Upper lobe of left lung (tissue), 6 donors: Measurements from ENCODE around the gene ACBD6. TPM values are rescaled to one million over a fixed set of nuclear protein-coding genes. Genes with fewer than 3 reads are reported as not detected.

Experiments
- ATAC-seq, 2 donors: fragments of 200-7000 bp; cut with Tn5 transposase; one replicate each; pipeline ENCODE4 v1.9.1; 2022; ENCODE audit warnings: mild to moderate bottlenecking in 2 of 2, moderate library complexity in 2 of 2; ENCODE audit not compliant: low FRiP score in 2 of 2
- DNase-seq, 2 donors: peaks; one replicate each; pipeline ENCODE4 v3.0.0-alpha.2; 2019 to 2020
- H3K27ac ChIP-seq, 4 donors: fragments of 200-600 bp; sonication (generic); one replicate each; pipeline ENCODE4 v1.5.1; 2016 to 2019
- H3K27me3 ChIP-seq, 4 donors: fragments of 200-600 bp; sonication (generic); one replicate each; pipeline ENCODE4 v1.5.1; 2017 to 2019
- H3K36me3 ChIP-seq, 4 donors: fragments of 200-600 bp; sonication (generic); one replicate each; pipeline ENCODE4 v1.5.1; 2016 to 2019
- H3K4me1 ChIP-seq, 4 donors: fragments of 200-600 bp; sonication (generic); one replicate each; pipeline ENCODE4 v1.5.1; 2018 to 2019
- H3K4me3 ChIP-seq, 4 donors: fragments of 200-600 bp; sonication (generic); one replicate each; pipeline ENCODE4 v1.5.1; 2017 to 2019; ENCODE audit warnings: mild to moderate bottlenecking in 2 of 4, moderate library complexity in 1 of 4
- H3K9me3 ChIP-seq, 4 donors: fragments of 200-600 bp; sonication (generic); one replicate each; pipeline ENCODE4 v1.5.1; 2018 to 2019
- EP300 ChIP-seq, 4 donors: sonication (generic); formaldehyde crosslinking; IDR thresholded peaks; one replicate each; pipeline ENCODE4 v1.5.1; 2017; ENCODE audit warnings: antibody characterized with exemption in 4 of 4, control low read depth in 2 of 4
- POLR2A ChIP-seq, 4 donors: fragments of 450-650 bp; IDR thresholded peaks; one replicate each; pipeline ENCODE4 v1.5.1; 2016 to 2017; ENCODE audit warnings: antibody characterized with exemption in 4 of 4, mild to moderate bottlenecking in 2 of 4
- POLR2AphosphoS5 ChIP-seq, 2 donors: sonication (generic); formaldehyde crosslinking; IDR thresholded peaks; one replicate each; pipeline ENCODE4 v1.5.1; 2017; ENCODE audit warnings: antibody characterized with exemption in 2 of 2
- WGBS, 2 donors: methylation state at CpG; one replicate each; pipeline ENCODE4 v1.1.5; 2017 to 2018; 5-methylcytosine and 5-hydroxymethylcytosine counted together
- total RNA-seq, 6 donors: library from RNA; depleted of rRNA in 4 of 6; stranded (reverse); fragments of >200 nt in 4 of 6; gene quantifications; one replicate each; pipeline versions ENCODE4 v1.1.0 to v1.2.1, GENCODE V29; 2016 to 2021
- TF ChIP-seq, protein P1 (sequence below), 6 experiments: fragments of 450-650 bp in 4 of 6; fragments of 200-600 bp in 2 of 6; sonication (generic) in 2 of 6; IDR thresholded peaks; one replicate each; pipeline ENCODE4 v1.5.1; 2016 to 2019; ENCODE audit warnings: antibody characterized with exemption in 6 of 6
- donor health status: DM: no; HTN: no; CAD: no; lungs with moderate emphysema.
- donor health status: DM: no; HTN: yes; CAD: no; lungs with severe emphysema.

Gene ACBD6
- total RNA-seq, 6 donors from 2014 or later = 24.9 to 72.3 (median 51.5) TPM

DNA sequence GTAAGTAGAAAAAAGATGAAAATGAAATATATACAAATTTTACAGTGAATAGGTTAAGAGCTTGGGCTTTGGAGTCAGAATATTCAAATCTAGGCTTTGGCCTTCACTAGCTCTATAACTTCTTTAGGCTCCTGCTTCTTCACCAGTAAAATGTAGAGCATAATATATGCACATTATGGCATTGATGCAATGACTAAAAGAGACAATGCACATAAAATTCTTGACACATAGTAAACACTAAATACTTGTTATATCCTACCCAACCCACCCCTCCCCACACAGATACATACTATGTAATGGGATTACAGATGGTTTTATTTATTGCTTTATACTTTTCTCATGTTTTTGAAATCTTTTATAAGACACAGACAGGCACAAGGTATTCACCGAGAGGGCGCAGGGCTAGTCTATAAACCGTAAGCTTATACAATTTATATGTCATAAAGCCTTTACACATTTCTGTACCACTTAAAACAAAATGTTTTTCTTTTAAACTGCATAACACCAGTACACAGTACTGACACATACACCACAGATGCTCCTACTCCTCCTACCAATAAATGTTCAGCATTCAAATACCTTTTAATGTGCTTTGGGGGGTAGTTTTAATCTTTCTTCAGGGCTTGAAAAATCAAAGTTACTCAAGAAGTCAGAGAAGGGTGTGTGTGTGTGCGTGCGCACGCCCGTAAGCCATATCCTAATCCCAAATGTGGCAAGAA lies 109.8 kb downstream of the ACBD6 start:
- TF ChIP-seq POLR2A (IDR thresholded peaks at IDR 0.05) (no peak), POLR2AphosphoS5 (IDR thresholded peaks at IDR 0.05) (no peak), EP300 (IDR thresholded peaks at IDR 0.05) (no peak)
- TF ChIP-seq, protein P1, sequence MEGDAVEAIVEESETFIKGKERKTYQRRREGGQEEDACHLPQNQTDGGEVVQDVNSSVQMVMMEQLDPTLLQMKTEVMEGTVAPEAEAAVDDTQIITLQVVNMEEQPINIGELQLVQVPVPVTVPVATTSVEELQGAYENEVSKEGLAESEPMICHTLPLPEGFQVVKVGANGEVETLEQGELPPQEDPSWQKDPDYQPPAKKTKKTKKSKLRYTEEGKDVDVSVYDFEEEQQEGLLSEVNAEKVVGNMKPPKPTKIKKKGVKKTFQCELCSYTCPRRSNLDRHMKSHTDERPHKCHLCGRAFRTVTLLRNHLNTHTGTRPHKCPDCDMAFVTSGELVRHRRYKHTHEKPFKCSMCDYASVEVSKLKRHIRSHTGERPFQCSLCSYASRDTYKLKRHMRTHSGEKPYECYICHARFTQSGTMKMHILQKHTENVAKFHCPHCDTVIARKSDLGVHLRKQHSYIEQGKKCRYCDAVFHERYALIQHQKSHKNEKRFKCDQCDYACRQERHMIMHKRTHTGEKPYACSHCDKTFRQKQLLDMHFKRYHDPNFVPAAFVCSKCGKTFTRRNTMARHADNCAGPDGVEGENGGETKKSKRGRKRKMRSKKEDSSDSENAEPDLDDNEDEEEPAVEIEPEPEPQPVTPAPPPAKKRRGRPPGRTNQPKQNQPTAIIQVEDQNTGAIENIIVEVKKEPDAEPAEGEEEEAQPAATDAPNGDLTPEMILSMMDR (IDR thresholded peaks at IDR 0.05) = no peak
- 96 to 97% methylated on average over 7 of the region's 7 CpGs for WGBS, 2 donors
- no peaks in the 10 kb centered on the region for H3K4me1 ChIP-seq

DNA sequence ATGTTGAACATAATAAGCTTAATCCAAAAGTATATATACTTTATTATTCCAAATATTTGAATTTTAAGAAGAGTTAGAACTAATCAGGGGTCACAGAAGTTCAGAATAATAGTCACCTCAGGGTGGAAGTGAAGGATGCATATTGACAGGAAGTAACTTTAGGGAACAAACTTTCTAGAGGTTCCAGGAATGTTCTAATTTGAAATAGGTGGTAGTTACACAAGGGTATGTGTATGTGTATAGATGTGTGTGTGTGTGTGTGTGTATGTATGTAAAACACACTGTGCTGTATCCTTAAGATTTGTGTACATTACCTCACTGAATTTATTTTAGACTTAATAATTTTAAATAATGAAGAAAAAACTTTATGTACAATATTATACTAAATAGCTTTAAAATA lies 110.4 kb downstream of the ACBD6 start:
- Histone ChIP-seq H3K4me3 (no peak overlapping the region), H3K9me3 (no peaks in the 10 kb centered on the region), H3K36me3 (no peaks in the 10 kb centered on the region), H3K27ac (peak overlapping the region in 2 of 4 donors; percentile 4 to 36), H3K27me3 (no peaks in the 10 kb centered on the region), H3K4me1 (no peaks in the 10 kb centered on the region)
- TF ChIP-seq POLR2AphosphoS5 (IDR thresholded peaks at IDR 0.05) = no peak
- no peak for TF ChIP-seq EP300 (IDR thresholded peaks at IDR 0.05)
- TF ChIP-seq POLR2A (IDR thresholded peaks at IDR 0.05) = no peak
- TF ChIP-seq, protein P1 (IDR thresholded peaks at IDR 0.05) = no peak
- DNase-seq = no peak
- peak in 1 of 2 donors; percentile 63 for ATAC-seq

More for the DNA sequence above, 109.8 kb downstream of the ACBD6 start:
- ATAC-seq (no peak), DNase-seq (no peak)
- H3K4me3 ChIP-seq = no peak overlapping the region
- H3K36me3 ChIP-seq = no peaks in the 10 kb centered on the region
- no peaks in the 10 kb centered on the region for H3K9me3 ChIP-seq
- no peaks in the 10 kb centered on the region for H3K27me3 ChIP-seq
- H3K27ac ChIP-seq = peak overlapping the region in 1 of 4 donors; percentile 10

DNA sequence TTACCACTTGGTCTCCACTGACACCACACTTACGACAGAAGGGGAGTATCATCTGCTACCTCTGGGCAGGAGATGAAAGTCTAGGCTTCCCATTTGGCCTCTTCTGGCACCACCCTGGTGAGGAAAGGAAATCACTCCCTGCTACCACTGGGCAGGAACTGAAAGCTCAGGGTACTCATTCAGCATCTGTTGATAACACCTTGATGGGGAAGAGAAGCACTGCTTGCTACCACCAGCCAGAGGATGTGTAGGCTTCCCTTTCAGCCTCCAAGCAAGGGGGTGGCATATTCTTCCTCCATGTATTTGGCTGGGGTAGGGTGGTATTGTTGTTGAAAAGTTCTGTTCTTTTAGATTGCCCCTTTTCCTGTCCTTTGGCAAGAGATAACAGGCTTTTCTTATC lies 115.0 kb downstream of the ACBD6 start:
- no peak overlapping the region for H3K4me3 ChIP-seq
- H3K9me3 ChIP-seq = peaks cover 3 to 16% (median 12%) of the 10 kb centered on the region in 4 donors
- no peaks in the 10 kb centered on the region for H3K27me3 ChIP-seq
- no peak for ATAC-seq
- TF ChIP-seq EP300 (IDR thresholded peaks at IDR 0.05) = no peak
- TF ChIP-seq POLR2A (IDR thresholded peaks at IDR 0.05) = no peak
- no peak for TF ChIP-seq POLR2AphosphoS5 (IDR thresholded peaks at IDR 0.05)
- TF ChIP-seq, protein P1 (IDR thresholded peaks at IDR 0.05) = no peak
- no peak for DNase-seq
- 100% methylated on average over 1 of the region's 1 CpG for WGBS, 2 donors
- no peak overlapping the region for H3K27ac ChIP-seq
- no peaks in the 10 kb centered on the region for H3K36me3 ChIP-seq
- no peaks in the 10 kb centered on the region for H3K4me1 ChIP-seq

DNA sequence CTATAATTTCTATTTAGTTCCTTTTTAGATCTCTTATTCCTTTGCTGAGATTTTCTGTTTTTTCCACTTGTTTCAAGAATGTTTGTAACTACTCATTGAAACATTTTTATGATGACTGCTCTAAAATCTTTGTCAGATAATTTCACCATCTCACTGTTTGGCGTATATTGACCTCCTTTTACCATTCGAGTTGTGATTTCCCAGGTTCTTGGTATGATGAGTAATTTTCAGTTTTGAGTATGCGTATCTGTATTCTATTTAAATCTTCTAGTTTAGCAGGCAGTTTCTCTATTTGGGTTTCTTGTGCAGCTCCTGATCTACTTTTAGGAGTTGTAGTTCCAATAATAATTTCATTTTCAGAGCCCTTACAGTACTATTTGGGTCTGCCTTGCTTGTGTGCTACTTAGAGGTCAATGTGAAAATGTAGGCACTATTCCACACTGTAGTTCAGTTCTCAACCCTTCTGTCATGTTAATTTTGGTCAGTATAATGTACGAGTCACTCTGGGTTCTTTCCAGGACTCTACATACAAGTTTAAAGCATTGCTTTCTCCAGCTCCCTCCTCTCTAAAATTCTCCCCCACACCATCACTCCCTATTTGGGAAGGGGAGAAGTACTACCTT lies 115.5 kb downstream of the ACBD6 start:
- Histone ChIP-seq H3K4me1 (no peaks in the 10 kb centered on the region), H3K27ac (no peak overlapping the region), H3K9me3 (peaks cover 3 to 16% (median 12%) of the 10 kb centered on the region in 4 donors), H3K27me3 (no peaks in the 10 kb centered on the region), H3K36me3 (no peaks in the 10 kb centered on the region), H3K4me3 (no peak overlapping the region)
- no peak for DNase-seq
- TF ChIP-seq POLR2A (IDR thresholded peaks at IDR 0.05) (no peak), POLR2AphosphoS5 (IDR thresholded peaks at IDR 0.05) (no peak), EP300 (IDR thresholded peaks at IDR 0.05) (no peak)
- TF ChIP-seq, protein P1 (IDR thresholded peaks at IDR 0.05) = no peak
- 94% methylated on average over 4 of the region's 4 CpGs for WGBS, 2 donors
- no peak for ATAC-seq
